Measurements from ENCODE around the gene GNG3. TPM values are rescaled to one million over a fixed set of nuclear protein-coding genes. Genes with fewer than 3 reads are reported as not detected.

The GNG3 gene
- total RNA-seq, result not detected in 2 replicates

DNA sequence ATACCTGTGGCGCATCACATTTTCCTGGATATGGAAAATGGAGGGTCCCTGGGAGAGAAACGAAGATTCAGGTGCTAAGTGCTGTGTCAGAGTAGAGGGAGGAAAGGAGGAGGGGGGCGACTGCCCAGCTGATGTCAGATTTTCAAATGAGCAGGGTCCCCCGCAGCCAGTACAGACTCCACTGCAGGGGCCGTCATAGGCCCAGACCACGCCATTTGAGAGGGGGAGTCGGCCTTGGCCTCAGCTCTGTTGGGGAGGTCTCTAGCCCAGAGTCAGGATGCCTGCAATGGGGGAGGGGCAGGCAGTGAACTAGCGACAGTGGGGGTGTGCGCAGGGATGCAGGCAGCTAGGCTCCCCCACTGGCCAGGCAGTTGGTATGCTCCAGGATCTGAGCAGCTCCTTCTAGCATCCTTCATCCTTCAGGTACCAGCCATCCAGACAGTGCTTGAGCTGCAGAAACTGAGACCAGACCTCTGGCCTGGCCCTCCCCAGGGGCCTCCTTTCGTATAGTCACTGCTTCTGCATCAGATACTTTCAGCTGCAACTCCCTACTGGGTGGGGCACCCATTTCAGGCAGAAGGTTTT lies at the start of gene GNG3, which contains the start of gene BSCL2:
Gene GNG3, plus strand, starts transcription at position 400 of the 585 bp plus-strand sequence. CDS start 620 bp downstream, outside the sequence.
Gene BSCL2, minus strand, starts transcription at position 148 of the 585 bp plus-strand sequence. CDS start 229 bp downstream, outside the sequence.

DNA sequence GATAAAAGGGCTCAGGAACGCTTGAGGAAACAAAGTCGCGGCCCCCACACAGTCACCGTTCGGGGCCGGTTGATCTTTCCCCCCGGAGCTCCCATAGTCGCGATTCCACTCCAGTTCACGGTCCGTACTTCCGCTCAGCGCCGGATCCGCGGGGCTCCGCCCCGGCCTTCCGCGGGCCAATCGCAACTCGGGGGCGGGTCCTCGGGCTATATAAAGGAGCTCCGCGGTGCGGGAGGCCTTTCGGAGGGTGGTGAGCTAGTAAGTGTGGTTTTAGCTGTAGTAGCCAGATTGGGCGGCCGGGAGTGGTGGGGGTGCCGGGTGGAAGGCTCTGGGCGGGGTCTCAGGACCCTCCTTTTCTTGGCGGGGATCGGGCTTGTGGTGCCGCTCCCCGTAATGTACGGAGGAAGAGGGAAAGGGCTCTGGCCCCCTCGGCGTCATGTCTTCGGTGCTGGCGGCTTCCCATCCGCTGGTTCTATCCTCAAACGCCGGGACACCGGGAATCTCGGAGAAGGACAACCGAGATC lies 42.3 kb upstream of the GNG3 start, which contains the start of the genes C11orf98 and CSKMT:
Gene C11orf98, minus strand, starts transcription at position 136 of the 524 bp plus-strand sequence. Its CDS starts 41 bp downstream, at position 95.
Gene CSKMT, plus strand, starts transcription at position 238 of the 524 bp plus-strand sequence. CDS start 568 bp downstream, outside the sequence.

DNA sequence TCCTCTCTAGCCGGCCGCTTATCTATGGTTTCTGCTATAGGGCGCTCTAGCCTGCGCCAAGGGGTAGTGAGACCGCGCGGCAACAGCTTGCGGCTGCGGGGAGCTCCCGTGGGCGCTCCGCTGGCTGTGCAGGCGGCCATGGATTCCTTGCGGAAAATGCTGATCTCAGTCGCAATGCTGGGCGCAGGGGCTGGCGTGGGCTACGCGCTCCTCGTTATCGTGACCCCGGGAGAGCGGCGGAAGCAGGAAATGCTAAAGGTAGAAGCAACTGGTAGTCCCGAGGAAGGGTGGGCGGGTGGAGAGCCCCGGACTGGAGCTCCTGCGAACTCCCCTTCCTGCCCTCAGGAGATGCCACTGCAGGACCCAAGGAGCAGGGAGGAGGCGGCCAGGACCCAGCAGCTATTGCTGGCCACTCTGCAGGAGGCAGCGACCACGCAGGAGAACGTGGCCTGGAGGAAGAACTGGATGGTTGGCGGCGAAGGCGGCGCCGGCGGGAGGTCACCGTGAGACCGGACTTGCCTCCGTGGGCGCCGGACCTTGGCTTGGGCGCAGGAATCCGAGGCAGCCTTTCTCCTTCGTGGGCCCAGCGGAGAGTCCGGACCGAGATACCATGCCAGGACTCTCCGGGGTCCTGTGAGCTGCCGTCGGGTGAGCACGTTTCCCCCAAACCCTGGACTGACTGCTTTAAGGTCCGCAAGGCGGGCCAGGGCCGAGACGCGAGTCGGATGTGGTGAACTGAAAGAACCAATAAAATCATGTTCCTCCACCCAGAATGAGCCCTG lies 35.7 kb upstream of the GNG3 start, which contains the start of the genes LBHD1 and UQCC3:
Gene LBHD1, minus strand, starts transcription at position 660 of the 782 bp plus-strand sequence. CDS start 2,236 bp downstream, outside the sequence.
Gene UQCC3, plus strand, starts transcription at position 66 of the 782 bp plus-strand sequence. Its CDS starts 73 bp downstream, at position 139.

DNA sequence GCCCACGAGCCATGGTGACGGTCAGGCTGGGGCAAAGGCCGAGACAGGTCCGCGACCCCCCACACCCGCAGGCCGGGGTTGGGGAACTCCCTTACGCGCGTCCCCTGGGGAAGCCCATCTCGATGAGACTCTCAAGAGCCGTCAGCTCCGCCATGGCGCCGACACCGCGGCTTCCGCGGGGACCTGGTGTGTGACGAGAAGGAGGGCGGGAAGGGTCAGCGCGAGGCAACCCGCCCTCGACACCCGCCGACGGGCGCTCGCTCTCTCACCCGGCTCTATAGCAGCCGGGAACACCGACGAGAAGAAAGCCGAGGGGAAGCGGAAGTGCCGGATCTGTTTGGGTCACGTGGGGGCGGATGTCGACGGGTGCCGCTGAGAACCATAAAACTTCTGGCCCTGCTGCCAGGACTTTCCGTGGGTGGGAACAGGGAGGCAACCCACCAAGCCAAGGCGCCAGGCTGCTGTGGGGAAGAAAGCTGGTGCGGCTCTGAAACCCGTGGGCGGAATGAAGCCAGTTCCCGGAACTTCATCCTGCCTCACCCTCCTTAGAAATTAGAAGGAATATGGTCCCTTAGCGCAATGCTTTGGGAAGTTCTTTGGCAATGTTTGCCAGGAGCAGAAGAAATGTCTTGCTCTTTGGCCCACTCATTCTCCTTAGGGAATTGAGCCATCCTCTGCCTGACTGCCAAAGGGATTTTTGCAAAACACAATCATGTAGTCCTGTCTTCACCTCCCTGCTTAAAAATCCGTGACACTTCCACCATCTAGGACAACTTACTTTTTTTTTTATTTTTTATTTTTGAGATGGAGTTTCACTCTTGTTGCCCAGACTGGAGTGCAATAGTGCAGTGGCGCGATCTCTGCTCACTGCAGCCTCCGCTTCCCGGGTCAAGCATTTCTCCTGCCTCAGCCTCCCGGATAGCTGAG lies 28.4 kb upstream of the GNG3 start, which contains the start of gene UBXN1:
Gene UBXN1, minus strand, starts transcription at position 304 of the 927 bp plus-strand sequence. Its CDS starts 150 bp downstream, at position 154.

GRCh38 chr11:62689421-62690183 lies 17.9 kb upstream of the GNG3 start, which contains the start of gene LRRN4CL:
TSS of gene LRRN4CL (minus strand) at chr11:62689530. CDS start at chr11:62688508, 1,022 bp downstream.

DNA sequence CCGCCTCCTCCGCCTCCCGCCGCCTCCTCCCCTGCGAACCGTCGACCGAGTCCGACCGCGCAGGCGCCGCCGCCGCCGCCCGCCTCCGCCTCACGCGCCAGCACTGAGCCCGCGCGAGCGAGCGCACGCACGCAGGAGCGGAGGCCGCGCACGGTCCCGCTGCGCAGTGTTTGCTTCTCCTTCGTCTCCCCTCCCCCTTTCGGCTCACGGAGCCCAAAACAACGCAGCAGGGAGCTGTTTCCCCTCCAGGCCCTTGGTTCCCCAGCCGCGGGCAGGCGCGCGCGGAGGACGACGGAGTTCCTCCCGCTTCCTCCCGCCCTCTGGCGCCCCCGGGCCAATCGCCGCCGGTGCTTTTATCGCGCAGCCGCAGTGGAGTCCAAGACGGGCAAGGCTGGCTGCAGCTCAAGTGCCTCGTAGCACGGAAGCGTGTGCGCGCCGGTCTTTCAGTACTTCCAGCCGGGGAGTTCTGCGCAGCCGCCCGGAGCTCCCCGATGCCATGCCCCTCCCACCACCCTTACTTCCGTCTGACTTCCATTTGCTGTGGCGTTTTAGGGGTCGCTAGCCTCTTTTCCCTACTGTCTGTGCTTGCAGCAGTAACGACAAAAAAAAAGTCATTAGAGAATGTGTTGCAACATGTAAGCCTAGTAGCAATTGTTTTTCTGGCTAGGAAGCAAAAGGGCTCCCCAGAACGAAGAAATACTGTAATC lies 19.8 kb downstream of the GNG3 start, which contains the start of gene HNRNPUL2:
Gene HNRNPUL2, minus strand, starts transcription at position 293 of the 707 bp plus-strand sequence. CDS start 301 bp downstream, outside the sequence.

GRCh38 chr11:62728171-62728988 lies 20.9 kb downstream of the GNG3 start, which contains the start of gene TTC9C:
TSS of gene TTC9C (plus strand) at chr11:62728486. CDS start at chr11:62728849, 363 bp downstream.

GRCh38 chr11:62753736-62754603 lies 46.5 kb downstream of the GNG3 start, which contains the start of gene ZBTB3:
TSS of gene ZBTB3 (minus strand) at chr11:62754160. CDS start at chr11:62753664, 496 bp downstream.

Small RNA genes within 50 kb of the gene (small RNA-seq; reads per million reads assigned to genes)
- not detected for gene SNORA57 (ENCODE audit: low replicate concordance)

Other genes starting within 250 kb of the GNG3 start
- gene AHNAK, start 160.9 kb upstream of the GNG3 start, total RNA-seq, result 206 and 490 TPM in 2 replicates
- gene EEF1G, start 133.8 kb upstream of the GNG3 start, total RNA-seq, result 914 and 1,622 TPM in 2 replicates
- gene TUT1, start 116.2 kb upstream of the GNG3 start, total RNA-seq, result 7.4 and 8.4 TPM in 2 replicates
- gene MTA2, start 105.8 kb upstream of the GNG3 start, total RNA-seq, result 82.7 and 179 TPM in 2 replicates
- 17.9 and 20.3 TPM in 2 replicates for gene EML3, start 94.9 kb upstream of the GNG3 start, total RNA-seq
- 1.3 and 4.6 TPM in 2 replicates for gene ROM1, start 94.4 kb upstream of the GNG3 start, total RNA-seq
- 34.6 and 47.0 TPM in 2 replicates for gene B3GAT3, start 85.7 kb upstream of the GNG3 start, total RNA-seq
- gene GANAB, start 61.1 kb upstream of the GNG3 start, total RNA-seq, result 222 and 365 TPM in 2 replicates
- 19.0 and 38.4 TPM in 2 replicates for gene INTS5, start 54.4 kb upstream of the GNG3 start, total RNA-seq
- gene C11orf98, start 42.5 kb upstream of the GNG3 start, total RNA-seq, result 19.9 and 31.8 TPM in 2 replicates
- 5.3 and 10.0 TPM in 2 replicates for gene CSKMT, start 42.4 kb upstream of the GNG3 start, total RNA-seq
- gene UQCC3, start 36.0 kb upstream of the GNG3 start, total RNA-seq, result 4.6 and 7.6 TPM in 2 replicates
- 5.2 and 5.5 TPM in 2 replicates for gene LBHD1, start 35.4 kb upstream of the GNG3 start, total RNA-seq
- gene UBXN1, start 28.6 kb upstream of the GNG3 start, total RNA-seq, result 62.4 and 230 TPM in 2 replicates
- gene LRRN4CL, start 18.1 kb upstream of the GNG3 start, total RNA-seq, result 3.7 and 4.7 TPM in 2 replicates
- gene BSCL2, start 252 bp upstream of the GNG3 start, total RNA-seq, result 42.2 and 63.7 TPM in 2 replicates
- gene HNRNPUL2, start 19.8 kb downstream of the GNG3 start, total RNA-seq, result 7.0 and 16.3 TPM in 2 replicates
- gene TTC9C, start 20.8 kb downstream of the GNG3 start, total RNA-seq, result 39.8 and 49.1 TPM in 2 replicates
- gene ZBTB3, start 46.5 kb downstream of the GNG3 start, total RNA-seq, result 15.1 and 18.3 TPM in 2 replicates
- 54.0 and 56.0 TPM in 2 replicates for gene POLR2G, start 53.9 kb downstream of the GNG3 start, total RNA-seq
- gene TAF6L, start 63.7 kb downstream of the GNG3 start, total RNA-seq, result 19.3 and 29.5 TPM in 2 replicates
- 42.2 and 50.7 TPM in 2 replicates for gene TMEM179B, start 79.7 kb downstream of the GNG3 start, total RNA-seq
- 11.2 and 21.0 TPM in 2 replicates for gene TMEM223, start 84.3 kb downstream of the GNG3 start, total RNA-seq
- gene NXF1, start 97.8 kb downstream of the GNG3 start, total RNA-seq, result 35.2 and 49.5 TPM in 2 replicates
- gene STX5, start 124.4 kb downstream of the GNG3 start, total RNA-seq, result 48.7 and 70.2 TPM in 2 replicates
- not detected in 2 replicates for gene TEX54, start 125.2 kb downstream of the GNG3 start, total RNA-seq
- gene WDR74, start 131.9 kb downstream of the GNG3 start, total RNA-seq, result 44.6 and 56.4 TPM in 2 replicates
- gene SLC3A2, start 173.2 kb downstream of the GNG3 start, total RNA-seq, result 160 and 906 TPM in 2 replicates
- not detected in 2 replicates for gene CHRM1, start 213.7 kb downstream of the GNG3 start, total RNA-seq

All from placental pericyte (primary cell).